ENCODE data around the gene PGM1.
A peak's percentile ranks its signal among the peaks of the same experiment; 100 is the strongest.

Gene PGM1

DNA sequence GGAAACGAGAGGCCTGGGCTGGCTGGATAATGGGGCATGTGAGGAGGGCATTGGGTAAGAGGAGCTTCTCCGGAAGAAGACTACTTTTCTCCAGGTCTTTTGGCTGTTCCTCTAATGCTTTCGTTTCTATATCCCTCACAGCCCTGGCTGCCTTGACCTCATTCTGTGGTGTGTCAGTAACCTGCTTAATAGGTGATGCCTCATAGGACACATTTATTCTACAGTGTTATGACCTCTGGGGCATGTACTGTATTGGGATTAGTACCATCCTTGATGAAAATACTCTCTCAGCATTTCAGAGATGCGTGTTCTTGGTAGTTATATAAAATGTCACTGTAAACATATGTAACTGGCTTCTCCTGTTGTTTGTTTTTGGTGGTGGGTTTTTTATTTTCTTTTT, 40.1 kb downstream of the PGM1 start:
- no peak for DNase-seq (ENCODE audit: low spot score)

- no peak for DNase-seq (ENCODE audit: low spot score)
These were observed 41.3 kb downstream of the PGM1 start for GRCh38 chr1:63634471-63634870.

- DNase-seq (ENCODE audit: low spot score): no peak
These were observed 42.5 kb downstream of the PGM1 start for GRCh38 chr1:63635681-63636080.

- no peak for DNase-seq (ENCODE audit: low spot score)
These were observed 43.2 kb downstream of the PGM1 start for GRCh38 chr1:63636192-63637105.

GRCh38 chr1:63638471-63638870, 45.3 kb downstream of the PGM1 start:
- no peak for DNase-seq (ENCODE audit: low spot score)

GRCh38 chr1:63638875-63639274, 45.7 kb downstream of the PGM1 start:
- no peak for DNase-seq (ENCODE audit: low spot score)

DNA sequence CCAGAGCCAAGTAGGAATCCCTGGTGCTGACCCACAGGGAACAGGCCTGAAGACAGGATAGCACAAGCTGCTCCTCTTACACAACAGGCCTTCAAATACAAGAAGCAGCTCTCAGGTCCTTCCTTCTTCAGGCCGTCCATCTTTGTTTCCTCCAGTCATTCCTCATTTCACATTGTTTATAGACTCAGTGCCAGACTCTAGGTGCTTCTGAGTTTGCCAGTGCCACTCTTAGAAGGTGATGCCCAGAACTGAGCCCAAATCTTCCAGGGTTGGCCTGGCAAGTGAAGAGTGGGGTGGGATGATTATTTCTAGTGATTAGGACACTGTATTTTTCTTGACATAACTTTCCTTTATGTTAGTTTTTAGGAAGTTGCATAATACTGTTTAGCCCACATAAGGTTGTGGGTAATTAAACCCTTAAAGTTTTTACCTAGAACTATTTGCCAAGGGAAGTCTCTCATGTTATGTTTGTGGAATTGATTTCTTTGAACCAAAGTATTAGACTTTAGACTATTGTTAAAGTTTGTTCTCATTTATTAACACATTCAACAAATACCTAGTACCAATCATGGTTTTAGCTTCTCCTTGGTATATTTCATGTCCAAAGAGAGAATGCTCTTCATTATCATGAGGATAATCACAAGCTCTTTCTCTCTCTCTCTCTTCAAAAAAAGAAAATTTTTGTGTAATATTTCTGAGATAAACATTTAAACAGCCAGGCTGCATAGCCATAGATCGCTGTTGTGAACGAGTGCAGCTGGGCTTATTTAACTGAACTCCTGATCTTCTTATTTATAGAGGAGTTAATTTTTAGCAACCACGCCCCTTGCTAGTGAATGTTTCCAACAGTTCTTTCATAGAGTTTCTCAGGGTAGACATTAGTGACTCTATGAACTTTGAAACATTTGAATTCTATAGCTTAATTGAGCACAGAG, 47.7 kb downstream of the PGM1 start:
- no peak for DNase-seq (ENCODE audit: low spot score)

GRCh38 chr1:63641615-63642014, 48.4 kb downstream of the PGM1 start:
- DNase-seq (ENCODE audit: low spot score): no peak

GRCh38 chr1:63642901-63643300, 49.7 kb downstream of the PGM1 start:
- no peak for DNase-seq (ENCODE audit: low spot score)

DNA sequence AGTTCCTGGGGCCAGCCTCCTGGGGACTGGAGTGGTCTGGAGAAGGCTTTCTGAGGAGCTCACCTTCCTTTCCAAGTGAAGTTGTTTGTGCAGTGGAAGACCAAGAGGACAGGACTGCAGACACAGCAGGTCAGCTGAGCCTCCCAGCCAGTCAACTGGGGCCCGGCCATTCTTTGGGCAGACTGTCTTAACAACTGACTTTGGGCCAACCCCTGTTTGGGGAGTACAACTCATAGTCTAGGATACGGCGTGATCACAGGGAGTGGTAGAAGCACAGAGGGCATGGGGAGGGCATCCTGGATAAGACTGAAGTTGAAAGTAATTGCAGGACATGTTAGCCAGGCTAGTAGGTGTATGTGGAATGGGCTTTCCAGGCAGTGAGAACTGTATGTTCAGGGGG, 50.3 kb downstream of the PGM1 start:
- no peak for DNase-seq (ENCODE audit: low spot score)

- no peak for DNase-seq (ENCODE audit: low spot score)
These were observed 50.7 kb downstream of the PGM1 start for GRCh38 chr1:63643926-63644325.

GRCh38 chr1:63645317-63645716, 52.1 kb downstream of the PGM1 start:
- DNase-seq (ENCODE audit: low spot score): no peak

- no peak for DNase-seq (ENCODE audit: low spot score)
These were observed 55.5 kb downstream of the PGM1 start for GRCh38 chr1:63648689-63649088.

GRCh38 chr1:63651161-63651701, 58.0 kb downstream of the PGM1 start:
- peak; percentile 54 for DNase-seq (ENCODE audit: low spot score)

- DNase-seq (ENCODE audit: low spot score): no peak
These were observed 60.8 kb downstream of the PGM1 start for GRCh38 chr1:63653976-63654375.

DNA sequence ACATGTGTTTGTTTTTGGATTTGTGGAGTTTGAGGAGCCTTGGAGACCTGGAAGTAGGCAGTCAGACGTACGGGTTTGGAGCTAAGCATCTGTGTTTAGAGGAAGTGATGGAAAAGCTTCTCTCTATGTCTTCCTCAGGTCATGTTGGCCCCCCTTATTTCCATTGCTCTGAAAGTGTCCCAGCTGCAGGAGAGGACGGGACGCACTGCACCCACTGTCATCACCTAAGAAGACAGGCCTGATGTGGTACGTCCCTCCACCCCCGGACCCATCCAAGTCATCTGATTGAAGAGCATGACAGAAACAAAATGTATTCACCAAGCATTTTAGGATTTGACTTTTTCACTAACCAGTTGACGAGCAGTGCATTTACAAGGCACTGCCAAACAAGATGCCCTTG, 66.2 kb downstream of the PGM1 start:
- no peak for DNase-seq (ENCODE audit: low spot score)

- no peak for DNase-seq (ENCODE audit: low spot score)
These were observed 69.0 kb downstream of the PGM1 start for GRCh38 chr1:63662056-63662836.

- DNase-seq (ENCODE audit: low spot score): no peak
These were observed 69.6 kb downstream of the PGM1 start for GRCh38 chr1:63662841-63663240.

- DNase-seq (ENCODE audit: low spot score): no peak
These were observed 70.1 kb downstream of the PGM1 start for GRCh38 chr1:63663301-63663700.

DNA sequence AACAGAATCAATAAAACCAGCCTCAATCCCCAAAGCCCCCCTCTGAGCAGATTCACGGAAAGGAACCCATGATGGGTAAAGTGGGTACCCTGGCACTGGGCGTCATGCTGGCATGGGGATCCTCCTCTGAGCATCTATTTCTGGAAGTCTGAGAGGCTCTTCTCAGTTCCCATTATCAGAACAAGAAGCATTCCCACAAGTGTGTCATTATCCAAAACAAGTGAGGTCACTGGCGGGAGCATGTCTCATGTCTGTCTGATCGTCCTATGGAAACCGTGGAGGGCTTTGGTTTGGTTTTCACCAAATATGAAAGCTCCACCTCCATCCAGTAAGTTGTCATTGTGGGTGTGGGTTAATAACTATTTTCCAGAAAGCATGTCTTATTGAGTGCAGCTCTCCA, 70.7 kb downstream of the PGM1 start:
- DNase-seq (ENCODE audit: low spot score): no peak

DNA sequence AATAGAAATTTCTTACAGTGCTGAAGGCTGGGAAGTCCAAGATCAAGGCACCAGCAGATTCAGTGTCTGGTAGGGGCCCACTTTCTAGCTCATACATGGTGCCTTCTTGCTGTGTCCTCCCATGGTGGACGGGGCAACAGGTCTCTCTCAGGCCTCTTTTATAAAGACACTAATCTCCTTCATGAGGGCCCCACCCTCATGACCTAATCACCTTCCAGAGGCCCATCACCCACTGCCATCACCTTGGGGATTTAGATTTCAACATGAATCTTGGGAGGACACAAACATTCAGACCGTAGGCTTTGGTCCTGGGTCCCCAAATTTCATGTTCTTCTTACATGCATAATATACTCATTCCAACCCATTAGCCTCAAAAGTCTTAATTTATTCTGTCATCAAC, 71.5 kb downstream of the PGM1 start:
- DNase-seq (ENCODE audit: low spot score): no peak

DNA sequence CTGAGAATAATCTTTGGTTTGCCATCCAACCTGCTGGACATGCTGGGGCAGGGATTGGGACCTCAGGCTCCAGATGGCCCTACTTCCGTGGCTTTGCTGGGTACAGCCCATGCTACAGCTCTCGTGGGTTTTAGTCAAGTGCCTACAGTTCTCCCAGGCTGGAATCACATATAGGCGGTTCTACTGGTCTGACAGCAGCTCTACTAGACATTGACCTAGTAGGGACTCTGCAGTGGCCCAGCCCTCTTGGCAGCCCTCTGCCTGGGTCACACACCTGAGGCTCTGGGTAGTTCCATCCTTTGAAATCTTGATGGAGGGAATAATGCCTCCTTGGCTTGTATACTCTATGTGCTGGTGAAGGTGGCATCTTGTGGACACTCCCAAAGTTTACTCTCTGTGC, 72.2 kb downstream of the PGM1 start:
- no peak for DNase-seq (ENCODE audit: low spot score)
